Neural cell (in vitro differentiated cells): ENCODE results near the gene ASB6.

Experiments used
- MXI1 ChIP-seq: fragments of 450-650 bp; conservative IDR thresholded peaks from 2 replicates; pipeline ENCODE4 v1.6.1; 2014; ENCODE audit warnings: antibody characterized with exemption, mild to moderate bottlenecking; ENCODE audit not compliant: poor library complexity, severe bottlenecking
- POLR2AphosphoS5 ChIP-seq: IDR thresholded peaks from 2 replicates; pipeline ENCODE4 v1.6.1; 2012
- SMC3 ChIP-seq: fragments of 450-650 bp; conservative IDR thresholded peaks from 2 replicates; pipeline ENCODE4 v1.6.1; 2014; ENCODE audit warnings: antibody characterized with exemption, mild to moderate bottlenecking, moderate library complexity; ENCODE audit not compliant: poor library complexity
- TF ChIP-seq, protein P1 (sequence below): fragments of 450-650 bp; IDR thresholded peaks from 2 replicates; pipeline ENCODE4 v1.5.1; 2014; ENCODE audit warnings: antibody characterized with exemption, mild to moderate bottlenecking, moderate library complexity; ENCODE audit not compliant: poor library complexity, severe bottlenecking
- TF ChIP-seq, protein P2 (sequence below): IDR thresholded peaks from 2 replicates; pipeline ENCODE4 v1.6.1; 2012; ENCODE audit warnings: borderline replicate concordance

DNA sequence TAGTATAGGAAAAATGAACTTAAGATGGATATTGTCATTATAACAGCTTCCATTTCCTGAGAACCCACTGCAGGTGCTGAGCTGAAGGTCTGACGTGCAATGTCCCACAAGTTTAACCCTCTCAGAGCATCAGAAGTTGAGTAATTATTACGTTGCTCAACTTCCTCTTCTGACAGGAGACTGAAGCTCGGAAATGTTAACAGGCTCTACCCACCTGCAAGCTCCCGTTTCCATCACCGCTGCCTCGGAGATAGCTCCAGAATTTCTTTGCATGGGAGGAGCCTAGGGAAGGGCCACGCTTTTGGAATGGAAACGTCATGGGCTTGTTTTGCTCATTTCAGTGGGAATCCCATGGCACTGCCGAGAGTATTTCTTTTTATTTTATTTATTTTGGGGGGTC lies 17.0 kb downstream of the ASB6 start:
- TF ChIP-seq, protein P1, sequence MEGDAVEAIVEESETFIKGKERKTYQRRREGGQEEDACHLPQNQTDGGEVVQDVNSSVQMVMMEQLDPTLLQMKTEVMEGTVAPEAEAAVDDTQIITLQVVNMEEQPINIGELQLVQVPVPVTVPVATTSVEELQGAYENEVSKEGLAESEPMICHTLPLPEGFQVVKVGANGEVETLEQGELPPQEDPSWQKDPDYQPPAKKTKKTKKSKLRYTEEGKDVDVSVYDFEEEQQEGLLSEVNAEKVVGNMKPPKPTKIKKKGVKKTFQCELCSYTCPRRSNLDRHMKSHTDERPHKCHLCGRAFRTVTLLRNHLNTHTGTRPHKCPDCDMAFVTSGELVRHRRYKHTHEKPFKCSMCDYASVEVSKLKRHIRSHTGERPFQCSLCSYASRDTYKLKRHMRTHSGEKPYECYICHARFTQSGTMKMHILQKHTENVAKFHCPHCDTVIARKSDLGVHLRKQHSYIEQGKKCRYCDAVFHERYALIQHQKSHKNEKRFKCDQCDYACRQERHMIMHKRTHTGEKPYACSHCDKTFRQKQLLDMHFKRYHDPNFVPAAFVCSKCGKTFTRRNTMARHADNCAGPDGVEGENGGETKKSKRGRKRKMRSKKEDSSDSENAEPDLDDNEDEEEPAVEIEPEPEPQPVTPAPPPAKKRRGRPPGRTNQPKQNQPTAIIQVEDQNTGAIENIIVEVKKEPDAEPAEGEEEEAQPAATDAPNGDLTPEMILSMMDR: no peak
- TF ChIP-seq POLR2AphosphoS5: no peak
- TF ChIP-seq, protein P2, sequence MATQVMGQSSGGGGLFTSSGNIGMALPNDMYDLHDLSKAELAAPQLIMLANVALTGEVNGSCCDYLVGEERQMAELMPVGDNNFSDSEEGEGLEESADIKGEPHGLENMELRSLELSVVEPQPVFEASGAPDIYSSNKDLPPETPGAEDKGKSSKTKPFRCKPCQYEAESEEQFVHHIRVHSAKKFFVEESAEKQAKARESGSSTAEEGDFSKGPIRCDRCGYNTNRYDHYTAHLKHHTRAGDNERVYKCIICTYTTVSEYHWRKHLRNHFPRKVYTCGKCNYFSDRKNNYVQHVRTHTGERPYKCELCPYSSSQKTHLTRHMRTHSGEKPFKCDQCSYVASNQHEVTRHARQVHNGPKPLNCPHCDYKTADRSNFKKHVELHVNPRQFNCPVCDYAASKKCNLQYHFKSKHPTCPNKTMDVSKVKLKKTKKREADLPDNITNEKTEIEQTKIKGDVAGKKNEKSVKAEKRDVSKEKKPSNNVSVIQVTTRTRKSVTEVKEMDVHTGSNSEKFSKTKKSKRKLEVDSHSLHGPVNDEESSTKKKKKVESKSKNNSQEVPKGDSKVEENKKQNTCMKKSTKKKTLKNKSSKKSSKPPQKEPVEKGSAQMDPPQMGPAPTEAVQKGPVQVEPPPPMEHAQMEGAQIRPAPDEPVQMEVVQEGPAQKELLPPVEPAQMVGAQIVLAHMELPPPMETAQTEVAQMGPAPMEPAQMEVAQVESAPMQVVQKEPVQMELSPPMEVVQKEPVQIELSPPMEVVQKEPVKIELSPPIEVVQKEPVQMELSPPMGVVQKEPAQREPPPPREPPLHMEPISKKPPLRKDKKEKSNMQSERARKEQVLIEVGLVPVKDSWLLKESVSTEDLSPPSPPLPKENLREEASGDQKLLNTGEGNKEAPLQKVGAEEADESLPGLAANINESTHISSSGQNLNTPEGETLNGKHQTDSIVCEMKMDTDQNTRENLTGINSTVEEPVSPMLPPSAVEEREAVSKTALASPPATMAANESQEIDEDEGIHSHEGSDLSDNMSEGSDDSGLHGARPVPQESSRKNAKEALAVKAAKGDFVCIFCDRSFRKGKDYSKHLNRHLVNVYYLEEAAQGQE: no peak
- TF ChIP-seq SMC3: no peak
- no peak for TF ChIP-seq MXI1
